Measurements from ENCODE around the gene CDK15. TPM values are rescaled to one million over a fixed set of nuclear protein-coding genes. Genes with fewer than 3 reads are reported as not detected.

The CDK15 gene
- total RNA-seq, 1 experiment from 2014 or later = not detected

DNA sequence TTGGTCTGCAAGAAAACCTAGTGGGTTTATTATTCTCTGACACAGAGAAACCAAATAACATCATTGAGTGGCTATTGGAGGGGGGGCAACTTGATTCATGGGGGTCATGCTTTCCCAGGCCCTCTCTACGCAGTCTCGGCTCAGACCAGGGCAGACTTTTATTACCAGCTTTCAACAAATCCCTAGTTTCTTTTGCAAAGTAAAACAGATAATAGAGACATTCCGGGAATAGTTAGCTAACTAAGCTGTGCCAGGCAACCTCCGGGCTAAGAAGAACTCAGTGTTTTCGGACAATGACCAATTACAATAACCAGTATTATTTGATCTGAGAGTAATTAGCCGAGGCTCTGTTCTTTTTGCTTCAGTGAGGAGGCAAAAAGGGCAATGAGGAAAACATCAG is 66.3 kb downstream of the CDK15 start (continued):
- TF ChIP-seq, protein P1, sequence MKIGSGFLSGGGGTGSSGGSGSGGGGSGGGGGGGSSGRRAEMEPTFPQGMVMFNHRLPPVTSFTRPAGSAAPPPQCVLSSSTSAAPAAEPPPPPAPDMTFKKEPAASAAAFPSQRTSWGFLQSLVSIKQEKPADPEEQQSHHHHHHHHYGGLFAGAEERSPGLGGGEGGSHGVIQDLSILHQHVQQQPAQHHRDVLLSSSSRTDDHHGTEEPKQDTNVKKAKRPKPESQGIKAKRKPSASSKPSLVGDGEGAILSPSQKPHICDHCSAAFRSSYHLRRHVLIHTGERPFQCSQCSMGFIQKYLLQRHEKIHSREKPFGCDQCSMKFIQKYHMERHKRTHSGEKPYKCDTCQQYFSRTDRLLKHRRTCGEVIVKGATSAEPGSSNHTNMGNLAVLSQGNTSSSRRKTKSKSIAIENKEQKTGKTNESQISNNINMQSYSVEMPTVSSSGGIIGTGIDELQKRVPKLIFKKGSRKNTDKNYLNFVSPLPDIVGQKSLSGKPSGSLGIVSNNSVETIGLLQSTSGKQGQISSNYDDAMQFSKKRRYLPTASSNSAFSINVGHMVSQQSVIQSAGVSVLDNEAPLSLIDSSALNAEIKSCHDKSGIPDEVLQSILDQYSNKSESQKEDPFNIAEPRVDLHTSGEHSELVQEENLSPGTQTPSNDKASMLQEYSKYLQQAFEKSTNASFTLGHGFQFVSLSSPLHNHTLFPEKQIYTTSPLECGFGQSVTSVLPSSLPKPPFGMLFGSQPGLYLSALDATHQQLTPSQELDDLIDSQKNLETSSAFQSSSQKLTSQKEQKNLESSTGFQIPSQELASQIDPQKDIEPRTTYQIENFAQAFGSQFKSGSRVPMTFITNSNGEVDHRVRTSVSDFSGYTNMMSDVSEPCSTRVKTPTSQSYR (CRISPR knock-in tag; IDR thresholded peaks at IDR 0.05) = no peak

DNA sequence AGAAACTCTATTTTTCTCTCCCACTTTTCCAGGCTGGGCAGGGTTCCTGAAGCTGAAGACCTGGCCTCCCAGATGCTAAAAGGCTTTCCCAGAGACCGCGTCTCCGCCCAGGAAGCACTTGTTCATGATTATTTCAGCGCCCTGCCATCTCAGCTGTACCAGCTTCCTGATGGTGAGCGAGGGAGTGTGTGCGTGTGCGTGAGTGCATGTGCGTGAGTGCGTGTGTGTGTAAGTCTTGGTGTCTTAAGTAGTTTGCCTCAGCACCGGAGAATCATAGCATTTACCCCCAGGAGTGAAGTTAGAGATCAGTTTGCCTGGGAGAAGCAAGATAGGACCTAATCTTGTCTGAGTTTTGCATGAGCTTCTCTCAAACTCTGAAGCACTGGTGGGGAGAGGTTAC is 73.7 kb downstream of the CDK15 start:
- peaks cover 24% of the 10 kb centered on the region for H3K4me1 Mint-ChIP-seq
- CTCF ChIA-PET = interaction anchor here (2.1 kb wide), 1 partner anchor 19 kb away, joined by 5 read pairs; no protein-coding TSS in a partner anchor
- peaks cover 8% of the 10 kb centered on the region; the same call in 1 of the 2 replicates for H3K27me3 Mint-ChIP-seq (ENCODE audit: low read depth)
- TF ChIP-seq GTF2I (CRISPR knock-in tag; conservative IDR thresholded peaks at IDR 0.05) = no peak
- TF ChIP-seq, protein P2, sequence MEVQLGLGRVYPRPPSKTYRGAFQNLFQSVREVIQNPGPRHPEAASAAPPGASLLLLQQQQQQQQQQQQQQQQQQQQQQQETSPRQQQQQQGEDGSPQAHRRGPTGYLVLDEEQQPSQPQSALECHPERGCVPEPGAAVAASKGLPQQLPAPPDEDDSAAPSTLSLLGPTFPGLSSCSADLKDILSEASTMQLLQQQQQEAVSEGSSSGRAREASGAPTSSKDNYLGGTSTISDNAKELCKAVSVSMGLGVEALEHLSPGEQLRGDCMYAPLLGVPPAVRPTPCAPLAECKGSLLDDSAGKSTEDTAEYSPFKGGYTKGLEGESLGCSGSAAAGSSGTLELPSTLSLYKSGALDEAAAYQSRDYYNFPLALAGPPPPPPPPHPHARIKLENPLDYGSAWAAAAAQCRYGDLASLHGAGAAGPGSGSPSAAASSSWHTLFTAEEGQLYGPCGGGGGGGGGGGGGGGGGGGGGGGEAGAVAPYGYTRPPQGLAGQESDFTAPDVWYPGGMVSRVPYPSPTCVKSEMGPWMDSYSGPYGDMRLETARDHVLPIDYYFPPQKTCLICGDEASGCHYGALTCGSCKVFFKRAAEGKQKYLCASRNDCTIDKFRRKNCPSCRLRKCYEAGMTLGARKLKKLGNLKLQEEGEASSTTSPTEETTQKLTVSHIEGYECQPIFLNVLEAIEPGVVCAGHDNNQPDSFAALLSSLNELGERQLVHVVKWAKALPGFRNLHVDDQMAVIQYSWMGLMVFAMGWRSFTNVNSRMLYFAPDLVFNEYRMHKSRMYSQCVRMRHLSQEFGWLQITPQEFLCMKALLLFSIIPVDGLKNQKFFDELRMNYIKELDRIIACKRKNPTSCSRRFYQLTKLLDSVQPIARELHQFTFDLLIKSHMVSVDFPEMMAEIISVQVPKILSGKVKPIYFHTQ (CRISPR knock-in tag; IDR thresholded peaks at IDR 0.05) = no peak
- TF ChIP-seq IRF2 (CRISPR knock-in tag; IDR thresholded peaks at IDR 0.05; ENCODE audit: borderline replicate concordance, low read depth) = no peak
- TF ChIP-seq, protein P3, sequence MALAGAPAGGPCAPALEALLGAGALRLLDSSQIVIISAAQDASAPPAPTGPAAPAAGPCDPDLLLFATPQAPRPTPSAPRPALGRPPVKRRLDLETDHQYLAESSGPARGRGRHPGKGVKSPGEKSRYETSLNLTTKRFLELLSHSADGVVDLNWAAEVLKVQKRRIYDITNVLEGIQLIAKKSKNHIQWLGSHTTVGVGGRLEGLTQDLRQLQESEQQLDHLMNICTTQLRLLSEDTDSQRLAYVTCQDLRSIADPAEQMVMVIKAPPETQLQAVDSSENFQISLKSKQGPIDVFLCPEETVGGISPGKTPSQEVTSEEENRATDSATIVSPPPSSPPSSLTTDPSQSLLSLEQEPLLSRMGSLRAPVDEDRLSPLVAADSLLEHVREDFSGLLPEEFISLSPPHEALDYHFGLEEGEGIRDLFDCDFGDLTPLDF (CRISPR knock-in tag; IDR thresholded peaks at IDR 0.05) = no peak
- TF ChIP-seq JAZF1 (CRISPR knock-in tag; IDR thresholded peaks at IDR 0.05) = no peak
- POLR2A ChIA-PET = no interaction called here
- ATAC-seq (no peak), DNase-seq (ENCODE audit: low spot score) (no peak)
- no peaks in the 10 kb centered on the region for H3K36me3 Mint-ChIP-seq
- H3K27ac Mint-ChIP-seq = no peak overlapping the region
- no peak overlapping the region for H3K4me3 Mint-ChIP-seq
- no peaks in the 10 kb centered on the region for H3K9me3 Mint-ChIP-seq

DNA sequence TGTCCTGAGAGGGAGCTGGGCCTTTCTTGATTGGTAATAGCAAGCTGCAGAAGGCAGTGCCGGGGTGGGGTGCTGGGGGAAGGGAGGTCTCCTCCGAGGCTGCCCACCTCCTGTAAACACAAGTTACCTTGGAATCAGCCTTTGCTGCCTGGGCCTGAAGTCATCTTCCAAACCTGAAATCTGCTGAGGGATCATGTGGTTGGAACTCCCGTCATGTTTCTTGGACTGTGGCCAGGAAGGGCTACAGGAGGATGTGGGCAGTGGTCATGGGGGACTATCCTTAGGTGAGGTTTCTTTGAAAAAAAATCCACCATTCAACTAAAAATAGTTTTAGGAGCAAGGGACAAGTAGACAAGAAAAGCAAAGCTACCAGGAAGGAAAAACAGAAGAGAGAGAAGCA is 74.2 kb downstream of the CDK15 start:
- ATAC-seq (no peak), DNase-seq (ENCODE audit: low spot score) (no peak)
- H3K27me3 Mint-ChIP-seq (ENCODE audit: low read depth) = peaks cover 8% of the 10 kb centered on the region; the same call in 1 of the 2 replicates
- H3K27ac Mint-ChIP-seq = no peak overlapping the region
- peaks cover 24% of the 10 kb centered on the region for H3K4me1 Mint-ChIP-seq
- CTCF ChIA-PET = interaction anchor here (0.6 to 2.1 kb wide), 2 partner anchors 13 to 20 kb away, joined by 3 to 5 read pairs; no protein-coding TSS in a partner anchor
- POLR2A ChIA-PET = no interaction called here
- no peak overlapping the region for H3K4me3 Mint-ChIP-seq
- no peaks in the 10 kb centered on the region for H3K9me3 Mint-ChIP-seq
- H3K36me3 Mint-ChIP-seq = no peaks in the 10 kb centered on the region
- TF ChIP-seq, protein P4, sequence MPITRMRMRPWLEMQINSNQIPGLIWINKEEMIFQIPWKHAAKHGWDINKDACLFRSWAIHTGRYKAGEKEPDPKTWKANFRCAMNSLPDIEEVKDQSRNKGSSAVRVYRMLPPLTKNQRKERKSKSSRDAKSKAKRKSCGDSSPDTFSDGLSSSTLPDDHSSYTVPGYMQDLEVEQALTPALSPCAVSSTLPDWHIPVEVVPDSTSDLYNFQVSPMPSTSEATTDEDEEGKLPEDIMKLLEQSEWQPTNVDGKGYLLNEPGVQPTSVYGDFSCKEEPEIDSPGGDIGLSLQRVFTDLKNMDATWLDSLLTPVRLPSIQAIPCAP (CRISPR knock-in tag; IDR thresholded peaks at IDR 0.05) = no peak
- TF ChIP-seq ESRRA (CRISPR knock-in tag; IDR thresholded peaks at IDR 0.05; ENCODE audit: borderline replicate concordance) (no peak), FOXK1 (CRISPR knock-in tag; IDR thresholded peaks at IDR 0.05) (no peak), MXD4 (CRISPR knock-in tag; IDR thresholded peaks at IDR 0.05; ENCODE audit: borderline replicate concordance) (no peak), ZNF138 (CRISPR knock-in tag; conservative IDR thresholded peaks at IDR 0.05) (no peak), SP1 (CRISPR knock-in tag; conservative IDR thresholded peaks at IDR 0.05) (no peak), PRRX2 (CRISPR knock-in tag; IDR thresholded peaks at IDR 0.05) (no peak), ZNF232 (CRISPR knock-in tag; IDR thresholded peaks at IDR 0.05) (no peak), ZNF423 (CRISPR knock-in tag; IDR thresholded peaks at IDR 0.05) (no peak), ZNF671 (CRISPR knock-in tag; IDR thresholded peaks at IDR 0.05) (no peak)
- TF ChIP-seq, protein P5, sequence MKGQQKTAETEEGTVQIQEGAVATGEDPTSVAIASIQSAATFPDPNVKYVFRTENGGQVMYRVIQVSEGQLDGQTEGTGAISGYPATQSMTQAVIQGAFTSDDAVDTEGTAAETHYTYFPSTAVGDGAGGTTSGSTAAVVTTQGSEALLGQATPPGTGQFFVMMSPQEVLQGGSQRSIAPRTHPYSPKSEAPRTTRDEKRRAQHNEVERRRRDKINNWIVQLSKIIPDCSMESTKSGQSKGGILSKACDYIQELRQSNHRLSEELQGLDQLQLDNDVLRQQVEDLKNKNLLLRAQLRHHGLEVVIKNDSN (CRISPR knock-in tag; IDR thresholded peaks at IDR 0.05) = no peak
- TF ChIP-seq, protein P6, sequence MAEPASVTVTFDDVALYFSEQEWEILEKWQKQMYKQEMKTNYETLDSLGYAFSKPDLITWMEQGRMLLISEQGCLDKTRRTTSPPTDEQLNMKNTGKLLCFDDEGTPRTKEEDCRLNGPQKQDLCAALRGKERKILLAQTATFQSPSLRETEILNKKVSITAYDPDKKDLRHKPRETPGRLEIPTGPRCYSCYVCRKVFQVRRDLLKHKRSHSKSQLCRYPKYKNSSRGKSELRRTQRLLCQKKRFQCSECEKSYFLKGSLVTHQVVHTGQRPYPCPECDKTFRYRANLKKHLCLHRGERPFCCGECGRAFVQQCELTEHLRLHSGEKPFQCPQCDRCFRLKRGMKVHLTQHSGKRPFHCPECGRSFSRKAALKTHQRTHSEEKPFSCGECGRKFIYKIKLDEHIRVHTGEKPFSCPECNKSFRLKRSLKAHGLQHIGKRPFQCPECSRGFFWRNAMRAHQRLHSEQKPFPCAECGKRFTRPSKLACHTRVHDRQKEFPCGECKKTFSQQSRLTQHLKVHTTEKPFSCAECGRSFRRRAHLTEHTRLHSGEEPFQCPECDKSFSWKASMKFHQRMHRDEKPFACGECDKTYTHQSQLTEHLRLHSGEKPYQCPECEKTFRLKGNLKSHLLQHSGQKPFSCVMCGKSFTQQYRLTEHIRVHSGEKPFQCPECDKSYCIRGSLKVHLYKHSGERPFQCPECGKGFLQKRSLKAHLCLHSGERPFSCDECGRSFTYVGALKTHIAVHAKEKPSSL (CRISPR knock-in tag; conservative IDR thresholded peaks at IDR 0.05) = no peak
- TF ChIP-seq, protein P7, sequence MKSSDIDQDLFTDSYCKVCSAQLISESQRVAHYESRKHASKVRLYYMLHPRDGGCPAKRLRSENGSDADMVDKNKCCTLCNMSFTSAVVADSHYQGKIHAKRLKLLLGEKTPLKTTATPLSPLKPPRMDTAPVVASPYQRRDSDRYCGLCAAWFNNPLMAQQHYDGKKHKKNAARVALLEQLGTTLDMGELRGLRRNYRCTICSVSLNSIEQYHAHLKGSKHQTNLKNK (CRISPR knock-in tag; IDR thresholded peaks at IDR 0.05) = no peak
- TF ChIP-seq, protein P8, sequence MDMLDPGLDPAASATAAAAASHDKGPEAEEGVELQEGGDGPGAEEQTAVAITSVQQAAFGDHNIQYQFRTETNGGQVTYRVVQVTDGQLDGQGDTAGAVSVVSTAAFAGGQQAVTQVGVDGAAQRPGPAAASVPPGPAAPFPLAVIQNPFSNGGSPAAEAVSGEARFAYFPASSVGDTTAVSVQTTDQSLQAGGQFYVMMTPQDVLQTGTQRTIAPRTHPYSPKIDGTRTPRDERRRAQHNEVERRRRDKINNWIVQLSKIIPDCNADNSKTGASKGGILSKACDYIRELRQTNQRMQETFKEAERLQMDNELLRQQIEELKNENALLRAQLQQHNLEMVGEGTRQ (CRISPR knock-in tag; IDR thresholded peaks at IDR 0.05) = no peak
- TF ChIP-seq, protein P9, sequence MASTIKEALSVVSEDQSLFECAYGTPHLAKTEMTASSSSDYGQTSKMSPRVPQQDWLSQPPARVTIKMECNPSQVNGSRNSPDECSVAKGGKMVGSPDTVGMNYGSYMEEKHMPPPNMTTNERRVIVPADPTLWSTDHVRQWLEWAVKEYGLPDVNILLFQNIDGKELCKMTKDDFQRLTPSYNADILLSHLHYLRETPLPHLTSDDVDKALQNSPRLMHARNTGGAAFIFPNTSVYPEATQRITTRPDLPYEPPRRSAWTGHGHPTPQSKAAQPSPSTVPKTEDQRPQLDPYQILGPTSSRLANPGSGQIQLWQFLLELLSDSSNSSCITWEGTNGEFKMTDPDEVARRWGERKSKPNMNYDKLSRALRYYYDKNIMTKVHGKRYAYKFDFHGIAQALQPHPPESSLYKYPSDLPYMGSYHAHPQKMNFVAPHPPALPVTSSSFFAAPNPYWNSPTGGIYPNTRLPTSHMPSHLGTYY (CRISPR knock-in tag; IDR thresholded peaks at IDR 0.05) = no peak

Data from WTC11 (cell line).